Measurements from ENCODE around the gene SLC15A4.

GRCh38 chr12:128771681-128772080 is 52.1 kb downstream of the SLC15A4 start:
- TF ChIP-seq CTCF (IDR thresholded peaks at IDR 0.05; ENCODE audit: low read depth, low read length) (no peak), EZH2phosphoT487 (IDR thresholded peaks at IDR 0.05; ENCODE audit: low read depth) (no peak)

Measured in OCI-LY3 (cell line).